ENCODE measurements around the gene TH.

TH gene

DNA sequence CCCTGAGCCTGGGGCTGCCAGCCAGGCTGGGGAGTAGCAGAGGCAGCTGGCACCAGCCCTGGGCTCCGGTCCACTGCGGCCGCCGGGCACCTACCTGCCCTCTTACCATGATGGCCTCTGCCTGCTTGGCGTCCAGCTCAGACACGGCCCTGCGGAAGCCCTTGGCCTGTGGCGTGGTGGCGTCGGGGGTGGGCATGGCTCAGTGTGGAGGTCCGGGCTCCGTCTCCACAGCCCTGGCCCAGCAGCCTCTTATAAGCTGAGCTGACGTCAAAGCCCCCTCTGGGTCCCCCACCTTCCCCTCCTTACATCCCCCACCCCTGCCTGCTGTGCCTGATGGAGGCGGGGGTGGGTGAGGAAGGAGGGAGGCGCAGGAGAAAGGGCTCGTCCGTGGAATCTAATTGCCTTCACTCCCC is at the start of gene TH:
TSS of gene TH (minus strand) at position 225 of the 413 bp plus-strand sequence. CDS start at position 196, 29 bp downstream.
- DNase-seq = no peak

DNA sequence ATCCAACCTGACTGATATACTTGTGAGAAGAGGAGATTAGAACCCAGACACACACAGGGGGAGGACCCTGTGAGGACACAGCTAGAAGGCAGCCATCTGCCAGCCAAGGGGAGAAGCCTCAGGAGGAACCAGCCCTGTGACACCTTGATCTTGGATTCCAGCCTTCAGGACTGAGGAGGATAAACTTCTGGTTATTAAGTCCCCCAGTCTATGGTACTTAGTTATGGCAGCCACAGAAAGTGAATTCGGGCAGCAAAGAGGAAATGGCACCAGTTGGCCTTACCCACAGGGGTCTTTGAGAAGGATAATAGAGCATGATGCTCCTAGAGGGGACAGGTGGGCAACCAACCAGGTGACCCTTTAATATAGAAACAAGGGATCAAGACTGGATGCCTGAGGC is 49.4 kb upstream of the TH start:
- no peak for DNase-seq

DNA sequence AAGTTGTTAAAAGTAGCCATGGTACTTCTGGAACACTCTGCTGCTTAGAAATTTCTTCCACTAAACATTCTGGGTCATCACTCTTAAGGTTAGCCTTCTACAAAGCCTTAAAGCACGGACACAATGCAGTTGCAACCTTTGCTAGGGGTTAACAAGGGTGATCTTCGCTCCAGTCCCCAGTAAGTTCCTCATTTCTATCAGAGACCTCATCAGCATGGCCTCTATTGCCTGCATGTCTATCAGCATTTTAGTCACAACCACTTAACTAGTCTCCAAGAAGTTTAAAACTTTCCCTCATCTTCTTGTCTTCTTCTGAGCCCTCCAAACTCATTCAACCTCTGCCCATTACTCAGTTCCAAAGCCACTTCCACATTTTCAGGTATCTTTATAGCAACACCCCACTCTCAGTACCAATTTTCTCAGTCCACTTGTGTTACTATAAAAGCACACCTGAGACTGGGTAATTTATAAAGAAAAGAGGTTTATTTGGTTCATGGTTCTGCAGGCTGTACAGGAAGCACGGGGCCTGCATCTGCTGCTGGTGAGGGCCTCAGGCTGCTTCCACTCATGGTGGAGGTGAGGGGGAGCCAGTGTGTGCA is 48.7 kb upstream of the TH start:
- no peak for DNase-seq

DNA sequence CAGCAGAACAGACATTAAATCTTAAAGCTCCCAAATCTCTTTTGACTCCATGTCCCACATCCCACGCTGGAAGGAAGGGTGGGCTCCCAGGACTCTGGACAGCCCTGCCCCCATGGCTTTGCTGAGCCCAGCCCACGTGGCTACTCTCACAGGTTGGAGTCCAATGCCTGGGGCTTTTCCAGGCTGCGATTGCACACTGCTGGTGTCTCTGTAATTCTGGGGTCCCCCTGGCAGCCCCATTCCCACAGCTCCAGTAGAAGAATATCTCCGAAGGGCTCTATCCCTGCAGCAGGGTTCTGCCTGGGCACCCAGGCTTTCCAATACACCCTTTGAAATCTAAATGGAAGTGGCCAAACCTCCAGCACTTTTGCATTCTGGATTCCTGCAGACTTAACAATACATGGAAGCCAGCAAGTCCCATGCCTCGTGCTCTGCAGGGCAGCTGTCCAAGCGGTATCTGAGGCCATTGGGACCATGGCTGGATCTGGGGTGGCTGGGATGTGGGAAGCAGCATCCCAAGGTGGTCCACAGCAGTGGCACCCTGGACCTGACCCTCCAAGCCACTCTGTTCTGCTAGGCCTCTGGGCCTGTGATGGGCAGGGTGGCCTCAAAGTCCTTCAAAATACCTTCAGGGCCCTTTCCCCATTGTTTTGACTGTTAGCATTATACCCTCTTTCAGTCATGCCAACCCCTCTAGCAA is 47.9 kb upstream of the TH start:
- no peak for DNase-seq

DNA sequence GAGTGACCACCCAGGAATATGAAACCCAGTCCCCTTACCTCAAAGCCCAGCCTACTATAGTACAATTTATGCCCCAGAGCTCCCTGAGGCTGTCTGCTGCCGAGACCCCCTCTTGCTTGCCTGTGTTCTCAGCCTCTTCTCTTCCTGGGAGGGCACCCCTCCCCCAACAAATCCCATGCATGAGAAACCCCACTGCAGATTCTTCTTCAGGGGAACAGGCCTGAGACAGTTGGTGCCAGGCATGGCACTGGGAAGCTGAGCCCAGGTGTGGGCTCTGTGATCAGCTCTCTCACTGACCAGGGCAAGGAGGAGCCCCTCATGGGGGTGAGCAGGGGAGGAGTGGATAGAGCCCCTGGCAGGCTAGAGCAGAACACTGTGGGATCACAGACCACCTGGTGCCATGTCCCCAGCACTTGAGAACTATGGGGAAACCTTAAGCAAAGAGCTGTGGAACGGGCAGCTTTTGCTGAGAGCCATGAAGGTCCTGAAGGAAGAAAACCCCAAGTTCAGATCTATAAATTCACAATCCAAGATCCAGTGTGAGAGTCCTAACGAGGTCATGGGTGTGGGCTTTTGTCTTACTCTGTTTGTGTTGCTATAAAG is 46.5 kb upstream of the TH start:
- no peak for DNase-seq

DNA sequence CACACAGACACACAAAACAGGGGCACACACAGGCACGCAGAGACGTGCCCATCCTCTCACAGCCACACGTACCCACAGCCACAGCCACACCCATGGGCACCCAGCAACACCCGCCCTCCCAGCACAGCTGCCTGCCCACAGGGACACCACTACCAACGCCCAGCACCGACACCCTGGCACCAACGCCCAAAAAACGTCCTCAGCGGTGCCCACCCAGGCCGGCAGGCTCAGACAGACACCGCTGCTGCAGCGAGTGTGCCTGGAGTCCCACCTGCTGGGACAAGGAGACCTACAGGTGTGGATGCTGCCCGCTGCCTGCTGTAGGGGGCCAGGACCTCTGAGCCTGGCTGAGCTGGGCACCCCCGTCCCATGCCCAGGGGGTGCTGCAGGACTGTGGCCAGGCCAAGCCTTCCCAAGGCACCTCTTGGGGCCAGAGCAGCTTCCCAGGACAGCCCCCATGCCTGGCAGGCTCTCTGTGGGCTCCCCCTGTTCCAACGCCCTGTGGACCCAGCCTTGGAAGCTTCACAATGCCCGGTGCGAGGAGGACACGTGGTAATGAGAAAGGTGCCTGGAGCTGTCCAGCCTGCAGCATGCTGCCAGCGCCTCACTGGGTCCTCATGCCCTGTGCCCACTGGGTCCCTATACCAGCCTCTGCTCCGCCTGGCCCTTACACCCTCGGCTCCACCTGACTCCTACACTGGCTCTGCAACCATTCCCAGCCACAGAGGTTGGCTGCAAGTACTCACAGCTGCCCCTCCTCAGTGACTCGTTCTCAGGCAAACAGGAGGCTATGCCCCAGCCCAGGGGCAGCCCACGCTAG is 45.8 kb upstream of the TH start:
- DNase-seq = no peak

DNA sequence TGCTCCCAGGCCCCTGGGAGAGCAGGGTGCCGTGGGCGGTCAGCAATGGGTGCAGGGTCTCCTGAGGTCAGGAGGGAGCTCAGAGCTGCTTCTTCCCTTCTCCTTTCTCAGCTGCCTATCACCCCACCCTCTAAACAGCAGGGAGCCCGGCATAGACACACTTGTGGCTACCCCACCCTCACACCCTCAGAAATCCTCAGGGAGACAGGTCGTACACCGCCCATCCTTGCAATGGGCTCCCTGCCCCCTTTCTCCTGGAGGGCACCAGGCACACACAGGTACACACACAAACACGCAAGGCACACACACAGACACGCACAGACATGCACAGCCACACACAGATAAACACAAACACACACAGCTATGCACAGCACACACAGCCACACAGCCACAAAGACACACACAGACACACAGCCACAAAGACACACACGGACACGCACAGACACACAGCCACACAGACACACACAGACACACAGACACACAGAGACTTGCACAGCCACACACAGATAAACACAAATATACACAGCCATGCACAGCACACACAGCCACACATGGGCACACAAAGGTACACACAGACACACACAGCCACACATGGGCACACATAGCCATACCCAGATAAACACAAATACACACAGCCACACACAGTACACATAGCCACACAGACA is 44.9 kb upstream of the TH start:
- DNase-seq = no peak

DNA sequence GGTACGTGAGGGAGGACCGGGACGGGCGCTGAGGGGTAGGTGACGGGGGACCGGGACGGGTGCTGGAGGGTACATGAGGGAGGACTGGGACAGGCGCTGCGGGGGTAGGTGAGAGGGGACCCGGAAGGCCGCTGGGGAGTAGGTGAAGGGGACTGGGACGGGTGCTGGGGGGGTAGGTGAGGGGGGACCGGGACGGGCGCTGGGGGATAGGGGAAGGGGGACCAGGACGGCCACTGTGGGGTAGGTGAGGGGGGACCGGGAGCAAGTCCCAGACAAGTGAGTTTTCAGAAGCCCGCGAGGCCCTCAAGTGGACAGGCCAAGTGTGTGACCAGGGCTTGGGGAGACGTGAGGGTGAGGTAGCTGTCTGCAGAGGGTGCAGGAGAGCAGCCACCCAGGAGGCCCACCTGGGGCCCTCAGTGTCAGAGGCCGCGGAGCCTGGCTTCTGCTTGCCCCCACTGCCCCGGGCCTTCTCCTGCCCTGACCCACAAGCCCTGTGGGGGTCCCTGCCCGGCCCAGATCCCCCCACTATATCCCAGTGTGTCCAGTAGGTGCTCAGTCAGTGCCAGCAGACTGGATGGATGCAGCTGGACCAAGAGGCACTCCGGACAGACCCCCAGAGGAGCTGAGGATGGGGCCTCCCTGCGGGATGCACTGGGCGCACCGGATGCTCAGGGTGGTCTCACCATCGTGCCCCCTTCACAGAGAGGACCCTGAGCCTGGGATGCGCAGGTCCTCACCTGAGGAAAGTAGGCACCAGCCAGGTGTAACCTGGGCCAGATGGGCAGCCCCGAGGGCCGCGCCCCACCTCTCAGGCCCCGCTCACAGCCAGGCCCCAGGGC is 44.2 kb upstream of the TH start:
- no peak for DNase-seq

DNA sequence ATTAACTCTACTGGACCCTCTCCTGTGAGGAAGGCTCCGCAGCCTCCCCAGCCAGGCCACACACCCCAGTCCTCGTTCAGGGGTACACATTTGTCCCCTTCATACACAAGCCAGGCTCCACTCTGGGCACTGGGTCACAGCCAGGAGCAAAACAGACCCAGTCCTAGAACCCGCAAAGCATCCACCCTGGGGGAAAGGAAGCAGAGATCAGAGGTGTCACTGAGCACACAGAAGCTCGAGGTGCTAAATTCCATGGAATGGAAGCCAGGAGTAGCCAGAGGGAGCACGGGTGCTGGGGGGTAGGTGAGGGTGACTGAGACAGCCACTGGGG is 43.6 kb upstream of the TH start:
- DNase-seq = no peak

DNA sequence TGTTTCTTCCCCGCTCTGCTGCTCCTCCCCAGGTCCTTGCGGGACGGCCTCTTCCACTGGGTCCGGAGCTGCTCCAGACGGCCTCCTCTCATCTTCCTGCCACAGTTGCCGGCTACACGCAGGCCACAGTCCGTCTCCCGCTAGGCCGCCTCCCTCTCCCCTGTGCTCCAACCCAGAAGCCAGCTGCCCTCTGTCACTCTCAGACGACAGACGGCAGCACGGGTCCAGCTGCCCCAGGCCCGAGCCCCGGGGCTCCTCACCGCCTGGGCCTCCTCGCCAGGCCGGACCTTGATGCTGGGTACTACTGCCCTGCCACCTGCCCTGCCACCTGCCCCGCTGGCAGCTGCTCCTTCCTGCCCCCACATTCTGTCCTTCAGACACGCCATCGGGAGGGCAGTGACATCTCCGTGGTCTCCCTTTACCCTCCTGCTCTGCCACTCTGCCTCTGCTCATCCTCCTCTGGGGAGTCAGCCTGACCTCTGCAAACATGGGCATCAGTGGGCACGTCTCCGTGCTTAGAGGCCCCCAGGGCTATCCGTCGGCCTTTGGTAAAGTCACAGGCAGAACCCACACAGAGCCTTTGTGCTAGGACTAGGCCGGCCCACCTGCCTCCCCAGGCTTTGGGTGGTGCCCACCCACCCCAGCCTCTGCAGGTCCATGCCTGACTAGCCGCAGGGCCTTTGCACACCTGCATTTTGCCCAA is 43.1 kb upstream of the TH start:
- no peak for DNase-seq

DNA sequence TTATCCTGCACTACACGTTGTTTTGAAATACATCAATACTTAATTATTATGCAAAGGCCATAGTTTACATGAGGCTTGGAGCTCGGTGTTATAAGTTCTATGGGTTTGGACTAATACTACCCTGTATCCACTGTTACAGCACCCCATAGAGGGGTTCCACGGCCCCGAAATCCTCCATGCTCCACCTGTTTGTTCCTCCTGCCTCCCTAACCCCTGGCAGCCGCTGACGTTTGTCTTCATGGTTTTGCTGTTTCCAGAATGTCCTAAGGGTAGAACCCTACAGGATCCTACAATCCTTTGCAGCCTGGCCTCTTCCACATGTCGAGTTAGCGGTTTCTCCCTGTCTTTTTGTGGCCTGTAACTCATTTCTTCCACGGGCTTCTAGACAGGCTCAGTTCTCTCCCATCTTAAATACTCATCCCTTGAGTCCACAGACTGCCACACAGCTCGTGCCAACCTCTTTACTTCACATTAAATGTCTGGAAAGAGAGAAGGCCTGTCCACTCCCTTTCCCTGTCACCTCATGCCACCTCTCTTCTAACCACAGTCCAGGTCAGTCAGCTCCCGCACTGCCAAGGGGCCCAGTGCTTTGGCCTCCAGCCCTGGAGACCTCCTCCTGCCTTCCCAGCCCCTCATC is 42.4 kb upstream of the TH start:
- DNase-seq = no peak

DNA sequence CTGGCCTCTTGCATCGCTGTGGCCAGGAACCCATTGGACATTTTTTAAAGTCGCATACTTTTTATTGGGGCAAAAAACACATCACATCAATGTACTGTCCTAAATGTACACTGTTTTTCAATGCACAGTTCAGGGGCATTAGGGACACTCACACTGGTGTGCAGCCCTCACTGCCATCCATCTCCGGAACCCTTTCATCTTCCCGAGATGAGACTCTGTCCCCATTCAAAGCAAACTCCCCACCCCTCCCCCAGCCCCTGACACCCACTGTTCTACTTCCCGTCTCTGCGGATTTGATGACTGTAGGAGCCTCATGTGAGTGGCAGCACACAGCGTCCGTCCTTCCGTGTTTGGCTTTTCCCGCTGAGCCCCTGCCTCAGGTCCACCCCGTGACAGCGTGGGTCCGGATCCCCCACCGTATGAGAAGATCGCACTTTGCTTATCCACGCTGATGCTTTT is 41.8 kb upstream of the TH start:
- no peak for DNase-seq

DNA sequence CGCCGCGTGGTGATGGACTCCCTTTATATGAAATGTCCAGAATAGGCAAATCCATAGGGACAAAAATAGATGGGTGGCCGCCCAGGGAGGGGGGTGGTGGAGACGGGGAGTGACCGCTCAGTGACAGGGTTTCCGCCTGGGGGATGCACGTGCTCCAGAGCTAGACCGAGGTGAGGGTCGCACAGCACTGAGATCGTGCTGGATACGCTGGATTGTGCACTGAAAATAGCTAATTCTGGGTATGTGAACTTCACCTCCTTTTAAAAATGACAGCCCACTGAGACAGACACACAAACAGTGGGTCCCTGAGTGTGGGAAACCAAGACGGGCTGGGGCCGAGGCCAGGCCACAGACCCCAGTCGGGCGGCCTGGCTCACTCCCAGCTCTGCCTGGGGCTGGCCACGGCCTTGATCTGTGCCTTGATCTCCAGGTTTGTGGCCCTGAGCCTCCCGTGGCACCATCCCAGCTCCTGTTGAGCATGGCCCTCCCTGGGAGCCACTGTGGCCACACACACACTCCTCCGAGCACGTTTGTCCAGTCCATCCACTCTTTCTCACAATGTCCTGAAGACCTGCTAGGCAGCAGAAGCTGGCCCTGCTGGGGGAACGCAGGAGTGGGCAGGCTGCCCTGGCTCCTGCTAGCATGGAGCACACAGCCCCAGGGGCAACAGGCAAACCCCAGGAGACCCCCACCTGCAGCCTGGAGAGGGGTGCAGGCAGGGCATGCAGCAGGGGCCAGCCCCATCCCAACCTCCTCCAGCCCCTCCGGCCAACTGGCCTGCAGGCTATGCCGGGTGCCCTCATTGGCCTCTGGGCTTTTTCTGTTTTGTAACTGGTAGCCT is 41.0 kb upstream of the TH start:
- DNase-seq = no peak

DNA sequence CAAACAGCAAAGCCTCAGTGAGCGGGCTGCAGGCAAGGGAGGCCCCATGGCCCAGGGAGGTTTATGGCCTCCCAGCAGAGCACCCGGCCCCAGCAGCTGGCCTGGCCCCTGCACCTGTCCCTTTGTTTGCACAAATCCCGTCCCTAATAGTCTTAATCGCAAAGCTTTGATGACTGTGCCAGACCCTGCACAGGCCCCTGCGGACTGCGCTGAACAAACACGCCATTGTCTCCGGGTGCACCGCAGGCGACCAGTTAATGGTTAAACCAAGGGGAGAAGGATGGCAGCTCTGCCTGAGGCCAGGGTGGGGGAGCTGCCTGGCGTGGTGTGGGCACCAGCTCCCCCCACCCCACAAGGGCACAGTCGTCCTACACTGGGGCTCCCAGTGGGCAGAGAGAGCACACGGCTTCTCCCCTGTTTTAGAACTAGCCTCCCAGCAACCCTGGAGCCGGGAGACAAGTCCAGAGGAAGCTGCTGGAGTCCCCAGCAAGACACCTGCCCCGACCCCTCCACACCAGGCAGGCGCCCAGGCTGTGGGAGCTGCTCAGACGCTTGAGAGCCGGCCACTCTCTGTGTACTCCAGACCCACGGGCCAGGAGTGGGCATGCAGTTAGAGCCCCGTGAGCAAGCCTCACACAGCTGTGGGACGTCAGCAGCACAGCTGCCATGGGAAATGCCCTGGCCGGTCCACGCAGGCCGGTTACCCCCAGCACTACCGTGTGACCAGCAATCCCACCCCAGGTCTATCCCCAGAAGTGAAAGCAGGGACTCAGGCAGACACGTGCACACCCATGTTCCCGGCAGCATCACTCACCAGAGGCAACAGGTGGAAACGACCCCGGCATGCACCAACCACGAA is 39.7 kb upstream of the TH start:
- DNase-seq = no peak

DNA sequence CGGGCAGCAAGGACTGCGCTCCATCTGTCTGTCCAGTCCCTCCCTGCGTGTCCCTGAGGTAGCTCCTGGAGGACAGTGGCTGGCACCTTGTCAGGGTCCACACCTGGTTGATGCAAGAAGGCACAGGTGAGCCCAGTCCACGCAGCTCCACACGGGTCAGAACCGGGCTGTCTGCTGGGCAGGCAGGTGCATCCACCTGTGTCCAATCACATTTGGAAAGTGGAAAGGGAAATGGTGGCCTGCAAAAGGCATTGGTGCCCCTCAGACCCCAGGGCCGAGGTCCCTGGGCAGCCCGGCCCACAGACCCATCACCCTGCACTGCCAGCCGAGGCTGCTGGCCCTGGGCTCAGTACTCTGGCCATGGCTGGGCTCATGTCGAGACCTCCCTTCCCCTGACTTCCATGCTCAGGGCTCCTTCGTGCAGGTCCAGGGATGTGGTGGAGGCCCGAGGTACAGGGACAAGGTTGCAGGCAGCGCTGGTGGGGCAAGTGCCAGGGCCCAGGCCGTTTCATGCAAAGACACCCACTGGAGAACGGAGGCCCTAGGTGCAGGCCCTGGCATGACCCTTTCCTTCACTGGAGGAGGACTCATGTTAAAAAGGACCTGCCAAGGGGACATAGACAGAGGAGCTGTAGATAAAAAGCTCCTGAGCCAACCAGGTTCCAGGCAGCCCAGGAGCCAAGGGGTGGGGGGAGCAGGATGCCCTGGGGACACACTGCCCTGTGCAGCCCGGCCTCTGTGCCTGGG is 38.9 kb upstream of the TH start:
- DNase-seq = no peak

DNA sequence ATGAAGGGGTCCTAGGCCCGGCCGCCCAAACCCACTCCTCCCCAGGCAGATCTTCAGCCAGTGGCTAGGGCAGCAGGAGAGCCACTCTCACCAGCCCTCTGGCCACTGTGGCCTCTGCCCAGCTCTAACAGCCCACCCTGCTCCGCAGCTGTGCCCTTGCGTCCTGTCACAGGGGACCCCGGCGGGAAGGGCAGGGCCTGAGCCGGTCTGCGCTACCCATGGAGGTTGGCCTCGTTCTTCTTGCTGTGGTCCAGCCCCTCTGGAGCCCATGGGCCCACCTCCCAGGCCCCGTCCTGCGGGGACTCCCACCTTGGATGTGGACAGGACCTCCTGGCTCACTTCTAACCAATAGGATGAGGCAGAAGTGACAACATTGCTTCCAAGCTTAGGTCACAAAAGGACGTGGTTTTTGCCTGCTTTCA is 38.3 kb upstream of the TH start:
- no peak for DNase-seq

DNA sequence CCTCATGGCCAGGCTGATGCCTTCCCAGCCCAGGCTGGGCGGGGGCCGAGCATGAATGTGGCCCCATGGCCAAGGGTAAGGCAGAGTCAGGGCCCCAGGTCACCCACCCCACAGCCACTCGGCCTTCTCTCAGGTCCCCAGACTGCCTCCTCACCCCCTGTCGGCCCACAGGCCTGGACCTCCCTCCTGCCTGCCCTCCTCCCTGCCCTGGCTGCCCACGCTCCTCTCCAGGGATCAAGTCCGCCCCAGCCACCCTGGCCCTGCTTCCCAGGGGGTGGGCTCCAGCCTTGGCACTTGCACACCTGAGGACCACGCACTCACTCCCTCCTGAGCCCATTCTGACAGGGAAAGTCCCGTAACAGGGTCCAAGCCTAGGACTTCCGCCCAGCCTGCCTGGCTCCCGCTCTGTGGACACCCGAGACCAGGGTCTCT is 37.8 kb upstream of the TH start:
- no peak for DNase-seq

Data from nucleus accumbens (tissue), 56 donors.